PFSK-1 (cell line): Measurements from ENCODE around the gene ATP6V0A1.

Experiments used
- FOXP2 ChIP-seq: optimal IDR thresholded peaks from 2 replicates; pipeline ENCODE3; 2011; ENCODE audit warnings: borderline replicate concordance, control low read depth, inconsistent platforms; ENCODE audit not compliant: insufficient read depth; ENCODE audit errors: extremely low read length, extremely low read depth
- POLR2AphosphoS5 ChIP-seq: IDR thresholded peaks from 2 replicates; pipeline ENCODE4 v1.6.1; 2012; ENCODE audit warnings: low read depth, mild to moderate bottlenecking, control low read depth, low read length, moderate library complexity
- REST ChIP-seq, 2 experiments: IDR thresholded peaks; 2 replicates each; pipeline versions ENCODE4 v1.6.1 to v1.8.0; 2011 to 2012; ENCODE audit warnings: low read depth in 2 of 2, low read length in 2 of 2, control low read depth in 1 of 2, inconsistent platforms in 1 of 2, mild to moderate bottlenecking in 1 of 2, moderate library complexity in 1 of 2; ENCODE audit not compliant: insufficient read depth in 1 of 2
- SIN3A ChIP-seq: IDR thresholded peaks from 2 replicates; pipeline ENCODE4 v1.6.1; 2012; ENCODE audit warnings: mild to moderate bottlenecking, low read length, moderate library complexity, borderline replicate concordance; ENCODE audit not compliant: insufficient read depth
- TAF1 ChIP-seq: IDR thresholded peaks from 2 replicates; pipeline ENCODE4 v1.6.1; 2012; ENCODE audit warnings: low read length, control low read depth, borderline replicate concordance; ENCODE audit not compliant: insufficient read depth

Gene ATP6V0A1

GRCh38 chr17:42488032-42488431 lies 29.4 kb downstream of the ATP6V0A1 start:
- TF ChIP-seq REST (IDR thresholded peaks at IDR 0.05; ENCODE audit: insufficient read depth in 1 of 2, low read depth in 2 of 2, low read length in 2 of 2) (no peak), POLR2AphosphoS5 (no peak), TAF1 (no peak), SIN3A (no peak), FOXP2 (no peak)

- TF ChIP-seq SIN3A (no peak), FOXP2 (no peak), POLR2AphosphoS5 (no peak), REST (IDR thresholded peaks at IDR 0.05; ENCODE audit: insufficient read depth in 1 of 2, low read depth in 2 of 2, low read length in 2 of 2) (no peak), TAF1 (no peak)
Observed at GRCh38 chr17:42493319-42493718, 34.6 kb downstream of the ATP6V0A1 start.

GRCh38 chr17:42494673-42495072 lies 36.0 kb downstream of the ATP6V0A1 start:
- no peak for TF ChIP-seq TAF1
- TF ChIP-seq POLR2AphosphoS5, result no peak
- TF ChIP-seq SIN3A, result no peak
- TF ChIP-seq FOXP2, result no peak
- TF ChIP-seq REST (IDR thresholded peaks at IDR 0.05; ENCODE audit: insufficient read depth in 1 of 2, low read depth in 2 of 2, low read length in 2 of 2), result no peak

GRCh38 chr17:42498828-42499227 lies 40.1 kb downstream of the ATP6V0A1 start:
- no peak for TF ChIP-seq FOXP2
- TF ChIP-seq POLR2AphosphoS5, result no peak
- no peak for TF ChIP-seq TAF1
- TF ChIP-seq SIN3A, result no peak
- no peak for TF ChIP-seq REST (IDR thresholded peaks at IDR 0.05; ENCODE audit: insufficient read depth in 1 of 2, low read depth in 2 of 2, low read length in 2 of 2)

GRCh38 chr17:42502091-42502490 lies 43.4 kb downstream of the ATP6V0A1 start:
- no peak for TF ChIP-seq REST (IDR thresholded peaks at IDR 0.05; ENCODE audit: insufficient read depth in 1 of 2, low read depth in 2 of 2, low read length in 2 of 2)
- TF ChIP-seq TAF1, result no peak
- TF ChIP-seq FOXP2, result no peak
- no peak for TF ChIP-seq POLR2AphosphoS5
- TF ChIP-seq SIN3A, result no peak
